Lower leg skin (tissue), 3 donors: ENCODE data around the gene ZNF613.

Experiments used
- CTCF ChIP-seq, 3 donors: fragments of 450-650 bp; IDR thresholded peaks; one replicate each; pipeline ENCODE4 v1.5.1; 2016; ENCODE audit warnings: antibody characterized with exemption in 3 of 3, mild to moderate bottlenecking in 3 of 3, moderate library complexity in 2 of 3
- POLR2A ChIP-seq, 2 donors: fragments of 450-650 bp; IDR thresholded peaks; one replicate each; pipeline ENCODE4 v1.6.1; 2016 to 2017; ENCODE audit warnings: antibody characterized with exemption in 2 of 2, mild to moderate bottlenecking in 1 of 2, moderate library complexity in 1 of 2

DNA sequence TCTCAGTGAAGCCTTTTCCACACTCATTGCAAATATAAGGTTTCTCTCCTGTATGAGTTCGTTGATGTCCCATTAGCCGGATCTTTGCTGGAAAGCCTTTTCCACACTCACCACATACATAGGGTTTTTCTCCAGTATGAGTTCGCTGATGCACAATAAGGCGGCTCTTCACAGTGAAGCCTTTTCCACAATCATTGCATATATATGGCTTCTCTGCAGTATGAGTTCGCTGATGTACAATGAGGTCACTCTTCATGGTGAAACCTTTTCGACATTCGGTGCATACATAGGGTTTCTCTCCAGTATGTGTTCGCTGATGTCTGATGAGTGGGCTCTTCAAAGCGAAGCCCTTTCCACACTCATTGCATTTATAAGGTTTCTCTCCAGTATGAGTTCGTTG is 66.2 kb downstream of the ZNF613 start:
- no peak for TF ChIP-seq CTCF (IDR thresholded peaks at IDR 0.05)
- no peak for TF ChIP-seq POLR2A (IDR thresholded peaks at IDR 0.05)
